Measurements from ENCODE around the gene HRH4.

The HRH4 gene

GRCh38 chr18:24460388-24460787 lies at the start of gene HRH4:
HRH4 (plus strand) TSS chr18:24460637; CDS start chr18:24460729, 92 bp downstream.
- no peak within 1 kb of the TSS for H3K4me3 ChIP-seq (ENCODE audit: low read depth, low read length)
- TF ChIP-seq CTCF (IDR thresholded peaks at IDR 0.05; ENCODE audit: low read depth, low read length), result no peak

GRCh38 chr18:24413148-24413547 lies 47.3 kb upstream of the HRH4 start:
- peak; percentile 47 for TF ChIP-seq CTCF (IDR thresholded peaks at IDR 0.05; ENCODE audit: low read depth, low read length)
- H3K4me3 ChIP-seq (ENCODE audit: low read depth, low read length), result no peak overlapping the region

GRCh38 chr18:24414349-24415003 lies 46.0 kb upstream of the HRH4 start:
- no peak overlapping the region for H3K4me3 ChIP-seq (ENCODE audit: low read depth, low read length)
- no peak for TF ChIP-seq CTCF (IDR thresholded peaks at IDR 0.05; ENCODE audit: low read depth, low read length)

- TF ChIP-seq CTCF (IDR thresholded peaks at IDR 0.05; ENCODE audit: low read depth, low read length), result no peak
- H3K4me3 ChIP-seq (ENCODE audit: low read depth, low read length), result no peak overlapping the region
These were observed 43.0 kb upstream of the HRH4 start for GRCh38 chr18:24417480-24417879.

- H3K4me3 ChIP-seq (ENCODE audit: low read depth, low read length), result no peak overlapping the region
- TF ChIP-seq CTCF (IDR thresholded peaks at IDR 0.05; ENCODE audit: low read depth, low read length), result no peak
These were observed 39.9 kb upstream of the HRH4 start for GRCh38 chr18:24420551-24420950.

- no peak for TF ChIP-seq CTCF (IDR thresholded peaks at IDR 0.05; ENCODE audit: low read depth, low read length)
These were observed 38.6 kb upstream of the HRH4 start for GRCh38 chr18:24421831-24422230.

GRCh38 chr18:24426073-24426397 lies 34.4 kb upstream of the HRH4 start:
- no peak for TF ChIP-seq CTCF (IDR thresholded peaks at IDR 0.05; ENCODE audit: low read depth, low read length)
- H3K4me3 ChIP-seq (ENCODE audit: low read depth, low read length), result peak overlapping the region; percentile 77

More at GRCh38 chr18:24421831-24422230, 38.6 kb upstream of the HRH4 start:
- no peak overlapping the region for H3K4me3 ChIP-seq (ENCODE audit: low read depth, low read length)
